ENCODE measurements around the gene CKM.
A peak's percentile ranks its signal among the peaks of the same experiment; 100 is the strongest.
"Not testable (repeated sequence)": the region's sequence is repeated elsewhere in the genome, so short reads cannot be mapped to it uniquely, and the experiment has no call there.

Gene CKM

GRCh38 chr19:45348367-45349125, 25.9 kb upstream of the CKM start:
- no peak for DNase-seq

GRCh38 chr19:45347570-45348366, 25.1 kb upstream of the CKM start:
- no peak for DNase-seq

DNA sequence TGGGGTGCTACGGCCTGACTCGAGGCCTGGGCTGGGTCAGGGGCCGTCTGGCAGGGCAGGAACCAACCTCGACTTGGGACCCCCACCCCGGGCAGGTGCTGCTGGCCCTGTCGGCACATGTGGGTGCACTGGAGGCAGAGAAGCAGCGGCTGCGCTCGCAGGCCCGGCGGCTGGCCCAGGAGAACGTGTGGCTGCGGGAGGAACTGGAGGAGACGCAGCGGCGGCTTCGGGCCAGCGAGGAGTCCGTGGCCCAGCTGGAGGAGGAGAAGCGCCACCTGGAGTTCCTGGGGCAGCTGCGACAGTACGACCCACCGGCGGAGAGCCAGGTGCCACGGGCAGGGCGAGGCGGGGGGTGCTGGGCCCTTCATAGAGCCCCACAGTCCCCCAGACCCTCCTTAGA, 23.8 kb upstream of the CKM start:
- peak; percentile 60 for DNase-seq

DNA sequence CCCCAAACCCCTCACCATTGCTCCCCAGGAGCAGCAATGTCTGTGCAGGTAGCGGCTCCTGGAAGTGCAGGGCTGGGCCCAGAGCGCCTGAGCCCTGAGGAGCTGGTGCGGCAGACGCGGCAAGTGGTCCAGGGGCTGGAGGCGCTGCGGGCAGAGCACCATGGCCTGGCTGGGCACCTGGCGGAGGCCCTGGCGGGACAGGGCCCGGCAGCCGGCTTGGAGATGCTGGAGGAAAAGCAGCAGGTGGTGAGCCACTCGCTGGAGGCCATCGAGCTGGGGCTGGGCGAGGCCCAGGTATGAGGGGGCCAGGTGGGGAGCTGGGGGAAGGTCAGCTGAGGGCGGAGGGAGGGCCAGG, 22.8 kb upstream of the CKM start:
- DNase-seq: no peak

DNA sequence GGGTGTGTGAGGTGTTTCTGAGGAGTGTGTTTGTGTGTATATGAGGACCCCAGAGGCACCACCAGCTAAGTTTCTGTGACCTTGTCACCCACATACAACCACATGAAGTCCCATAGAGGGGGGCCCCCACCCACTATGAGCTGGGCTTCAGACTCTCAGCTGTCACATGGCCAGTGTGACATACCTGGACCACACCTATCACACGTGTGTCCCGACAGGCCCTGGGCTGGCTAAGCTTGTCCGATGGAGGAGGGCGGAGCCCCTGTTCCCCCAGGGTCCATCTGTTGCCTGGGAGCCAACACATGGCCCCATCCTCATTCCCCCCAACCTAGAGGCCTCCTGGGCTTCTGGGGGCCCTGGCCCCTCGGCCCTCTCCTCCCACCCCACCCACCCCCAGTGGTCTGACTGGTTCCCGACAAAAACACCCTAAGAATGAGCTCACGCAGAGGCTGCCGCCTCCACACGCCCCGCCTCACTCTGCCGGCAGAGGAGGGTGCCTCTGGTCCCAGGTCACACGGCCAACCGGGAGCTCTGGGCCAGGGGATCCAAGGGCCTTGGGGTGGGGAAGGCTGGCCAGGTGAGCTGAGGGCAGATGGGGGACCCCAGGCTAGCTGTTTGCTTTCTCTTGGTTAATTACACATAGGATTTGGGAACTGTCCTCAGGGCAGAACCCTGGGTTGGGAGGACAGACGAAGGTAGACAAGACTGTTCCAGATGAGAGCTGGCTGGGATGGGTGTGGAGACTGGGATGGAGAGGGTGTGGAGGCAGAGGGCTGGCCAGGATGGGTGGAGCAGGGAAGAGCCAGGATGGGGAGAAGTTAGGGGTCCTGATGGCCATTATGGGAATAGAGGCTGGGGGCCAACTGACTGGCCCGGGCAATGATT, 22.2 kb upstream of the CKM start:
- DNase-seq: no peak

GRCh38 chr19:45342911-45343310, 20.2 kb upstream of the CKM start:
- DNase-seq: no peak

DNA sequence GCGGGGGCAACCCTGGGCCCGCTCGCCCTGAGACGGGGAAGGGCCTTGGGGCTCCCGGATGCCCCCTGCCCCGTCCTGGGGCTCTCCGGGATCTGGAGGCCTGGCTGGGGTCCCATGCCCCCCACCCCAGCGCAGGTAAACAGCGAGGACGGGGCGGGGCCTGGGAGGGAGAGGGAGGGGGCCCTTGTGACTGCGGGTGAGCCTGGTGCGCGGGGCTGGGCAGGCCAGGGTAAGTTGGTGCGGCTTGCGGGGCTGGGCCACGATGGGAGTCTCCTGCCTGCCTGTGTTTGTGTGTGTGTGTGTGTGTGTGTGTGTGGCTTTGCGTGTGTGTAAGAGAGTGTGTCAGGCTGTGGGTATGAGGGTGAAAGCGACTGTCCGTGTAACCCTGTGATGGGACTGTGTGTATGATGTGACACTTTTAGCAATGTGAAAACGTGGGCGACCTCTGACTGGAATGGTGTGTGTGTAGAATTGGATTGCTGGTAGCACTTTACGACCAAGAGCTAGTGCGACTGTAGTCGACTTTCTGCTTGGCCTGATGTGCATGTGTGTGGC, 18.3 kb upstream of the CKM start:
- no peak for DNase-seq

GRCh38 chr19:45340232-45340898, 17.7 kb upstream of the CKM start, which contains the start of gene KLC3:
Gene KLC3 (plus strand): TSS chr19:45340750. CDS start chr19:45345542, 4,792 bp downstream.
- DNase-seq: peak; percentile 64

- no peak for DNase-seq
Measured at GRCh38 chr19:45339629-45340028, 17.0 kb upstream of the CKM start.

GRCh38 chr19:45336696-45337251, 14.1 kb upstream of the CKM start:
- no peak for DNase-seq

- not testable (repeated sequence) for DNase-seq
Measured at GRCh38 chr19:45334881-45335280, 12.2 kb upstream of the CKM start.

GRCh38 chr19:45333609-45334303, 11.1 kb upstream of the CKM start:
- no peak for DNase-seq

DNA sequence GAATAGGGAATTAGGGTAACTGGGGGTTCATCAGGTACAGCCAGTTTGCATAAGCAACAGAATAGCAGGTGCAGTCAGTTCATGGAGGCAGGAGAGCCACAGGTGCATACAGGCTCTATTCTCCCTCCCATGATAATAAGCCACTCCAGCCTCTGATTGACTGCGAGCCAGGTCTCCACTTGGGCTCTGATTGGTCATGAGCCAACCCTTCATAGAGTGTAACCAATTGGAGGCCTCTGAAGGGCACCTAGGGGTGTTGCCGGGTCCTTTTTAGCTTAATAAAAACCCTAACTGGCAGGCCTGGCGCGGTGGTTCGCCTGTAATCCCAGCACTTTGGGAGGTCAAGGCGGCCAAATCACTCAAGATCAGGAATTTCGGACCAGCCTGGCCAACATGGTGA, 8.7 kb upstream of the CKM start:
- no peak for DNase-seq

- DNase-seq: no peak
Measured at GRCh38 chr19:45327404-45328143, 4.9 kb upstream of the CKM start.

DNA sequence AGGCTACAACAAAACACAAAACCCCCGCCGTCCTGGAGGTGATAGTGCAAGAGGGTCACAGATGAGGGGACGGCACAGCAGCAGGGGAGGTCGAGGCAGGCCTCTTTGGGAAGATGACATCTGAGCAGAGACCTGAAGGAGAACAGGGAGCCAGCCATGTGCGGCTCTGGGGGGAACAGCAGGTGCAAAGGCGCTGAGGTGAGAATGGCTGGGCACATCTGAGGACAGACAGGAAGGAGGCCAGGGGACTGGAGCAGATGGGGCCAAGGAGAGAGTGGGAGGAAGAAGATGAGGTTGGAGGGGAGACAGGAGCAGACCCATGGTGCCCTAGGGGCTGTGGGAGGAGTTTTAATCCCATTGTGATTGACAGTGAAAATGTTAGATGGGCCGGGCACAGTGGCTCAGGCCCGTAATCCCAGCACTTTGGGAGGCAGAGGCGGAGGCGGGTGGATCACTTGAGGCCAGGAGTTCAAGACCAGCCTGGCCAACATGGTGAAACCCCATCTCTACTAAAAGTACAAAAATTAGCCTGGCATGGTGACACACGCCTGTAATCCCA, 1.8 kb upstream of the CKM start:
- no peak for DNase-seq

DNA sequence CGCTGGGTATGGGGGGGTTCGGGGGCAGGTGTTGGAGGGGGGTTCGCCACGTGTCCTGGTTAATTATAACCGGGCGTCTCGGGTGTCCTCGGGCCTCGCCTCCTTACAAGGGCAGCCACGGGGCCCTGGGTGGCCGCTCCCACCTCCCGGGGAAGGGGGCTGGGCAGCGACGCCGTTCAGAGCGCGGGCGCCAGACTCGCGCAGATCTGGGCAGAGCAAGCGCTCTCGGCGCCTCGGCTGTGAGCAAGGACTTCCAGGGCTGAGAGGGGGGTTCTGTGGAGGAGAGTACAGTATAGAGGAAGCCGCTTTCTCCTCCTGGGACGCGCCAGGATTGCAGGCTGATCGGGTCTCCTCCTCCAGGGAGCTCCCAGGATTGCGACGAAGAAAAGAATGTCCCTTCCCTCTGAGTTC, 1.0 kb upstream of the CKM start:
- no peak for DNase-seq

GRCh38 chr19:45322311-45322710, 364 bp downstream of the CKM start:
- DNase-seq: peak; percentile 52

GRCh38 chr19:45321848-45322247, 827 bp downstream of the CKM start:
- DNase-seq: no peak

DNA sequence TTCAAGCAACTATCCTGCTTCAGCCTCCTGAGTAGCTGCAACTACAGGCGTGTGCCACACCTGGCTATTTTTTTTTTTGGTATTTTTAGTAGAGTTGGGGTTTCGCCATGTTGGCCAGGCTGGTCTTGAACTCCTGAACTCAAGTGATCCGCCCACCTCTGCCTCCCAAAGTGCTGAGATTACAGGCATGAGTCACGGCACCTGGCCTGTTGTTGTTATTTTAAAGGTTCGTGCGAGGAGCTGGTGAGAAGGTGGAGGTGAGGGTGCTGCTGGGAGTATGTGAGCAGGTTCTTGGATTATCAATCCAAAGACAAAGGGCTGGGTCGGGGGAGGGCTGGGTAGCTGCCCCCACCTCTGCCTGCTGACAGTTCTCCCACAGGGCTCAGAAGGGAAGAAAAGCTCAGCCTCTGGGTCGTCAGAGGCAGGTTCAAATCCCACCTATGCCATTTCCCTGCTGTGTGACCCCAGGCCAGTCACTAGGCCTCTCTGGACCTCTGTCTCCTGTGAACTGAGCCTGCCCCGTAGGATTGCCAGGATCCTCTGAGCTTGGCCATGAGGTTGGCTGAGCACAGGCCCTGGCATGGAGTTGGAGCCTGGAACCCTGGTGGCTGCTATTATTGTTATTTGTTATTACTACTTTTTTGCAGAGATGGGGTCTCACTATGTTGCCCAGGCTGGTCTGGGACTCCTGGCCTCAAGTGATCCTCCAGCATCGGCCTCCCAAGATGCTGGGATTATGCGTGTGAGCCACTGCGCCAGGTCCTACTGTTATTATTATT, 1.5 kb downstream of the CKM start:
- DNase-seq: peak; percentile 30

- DNase-seq: no peak
Measured at GRCh38 chr19:45315304-45315703, 7.4 kb downstream of the CKM start.

All from RPMI8226 (cell line).